ENCODE measurements around the gene SHROOM2.

Gene SHROOM2

DNA sequence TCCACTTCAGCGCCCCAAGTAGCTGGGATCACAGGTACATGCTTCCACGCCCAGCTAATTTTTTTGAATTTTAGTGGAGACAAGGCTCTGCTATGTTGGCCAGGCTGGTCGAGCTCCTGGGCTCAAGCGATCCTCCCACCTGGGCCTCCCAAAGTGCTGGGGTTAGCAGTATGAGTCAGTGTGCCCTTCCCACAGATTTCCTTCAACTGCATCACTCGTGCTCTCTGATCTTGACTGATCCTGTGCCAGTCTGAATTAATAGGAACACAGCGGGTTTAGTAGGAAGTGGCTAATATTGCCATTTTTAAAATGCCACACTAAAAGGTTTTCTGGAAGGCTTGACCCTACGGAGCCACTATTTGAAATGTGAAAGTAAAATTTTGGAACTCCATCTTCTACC lies 4.3 kb upstream of the SHROOM2 start:
- TF ChIP-seq CTCF (IDR thresholded peaks at IDR 0.05; ENCODE audit: insufficient read depth, low read depth, low read length, missing control alignments) = no peak
- no peak for DNase-seq (ENCODE audit: low read depth)
- H3K4me3 ChIP-seq (ENCODE audit: low read depth, low read length) = no peak overlapping the region

DNA sequence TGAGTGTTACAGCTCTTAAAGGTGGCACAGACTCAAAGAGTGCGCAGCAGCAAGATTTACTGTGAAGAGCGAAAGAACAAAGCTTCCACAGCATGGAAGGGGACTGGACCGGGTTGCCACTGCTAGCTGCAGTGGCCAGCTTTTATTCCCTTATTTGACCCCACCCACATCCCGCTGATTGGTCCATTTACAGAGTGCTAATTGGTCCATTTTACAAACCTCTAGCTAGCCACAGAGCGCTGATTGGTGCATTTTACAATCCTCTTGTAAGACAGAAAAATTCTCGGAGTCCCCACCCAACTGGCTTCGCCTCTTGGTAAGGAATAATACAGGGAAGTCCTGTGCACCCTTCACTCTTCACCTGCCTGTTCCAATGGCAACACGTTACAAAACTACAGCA lies 1.9 kb upstream of the SHROOM2 start:
- TF ChIP-seq CTCF (IDR thresholded peaks at IDR 0.05; ENCODE audit: insufficient read depth, low read depth, low read length, missing control alignments) = no peak
- no peak for DNase-seq (ENCODE audit: low read depth)
- no peak overlapping the region for H3K4me3 ChIP-seq (ENCODE audit: low read depth, low read length)

DNA sequence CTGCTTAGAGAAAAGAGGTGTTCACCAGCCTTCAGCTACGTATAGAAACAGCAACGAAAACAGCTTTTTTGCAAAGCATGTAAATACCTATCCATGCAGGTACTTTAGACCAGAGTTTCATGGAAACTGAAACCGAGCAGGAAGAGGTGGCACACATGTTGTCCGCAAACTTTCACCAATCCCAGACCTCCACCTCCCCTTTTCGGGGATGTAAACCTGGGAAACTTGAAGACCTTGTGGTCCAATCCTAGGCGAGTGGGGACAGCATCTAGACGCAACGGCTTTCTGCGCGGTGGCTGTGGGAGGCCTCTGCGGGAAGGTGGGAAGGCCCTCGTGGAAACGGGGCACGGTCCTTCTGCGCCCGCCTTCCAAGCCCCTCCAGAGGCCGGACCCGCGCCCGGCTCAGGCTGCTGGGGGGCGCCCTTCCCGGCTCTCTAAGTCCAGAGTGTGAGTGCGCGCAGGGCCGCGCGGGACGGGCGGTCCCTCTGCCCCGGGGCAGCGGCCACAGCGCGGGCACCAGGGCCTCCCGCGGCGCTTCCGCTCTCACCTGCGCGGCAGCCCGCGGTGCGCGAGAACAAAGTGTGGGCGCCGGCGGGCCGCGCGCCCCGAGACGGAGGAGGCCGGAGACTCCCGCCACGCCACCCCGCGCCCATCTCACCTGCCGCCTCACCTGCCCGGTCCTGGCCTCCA lies 830 bp upstream of the SHROOM2 start:
- no peak for DNase-seq (ENCODE audit: low read depth)
- TF ChIP-seq CTCF (IDR thresholded peaks at IDR 0.05; ENCODE audit: insufficient read depth, low read depth, low read length, missing control alignments) = no peak
- H3K4me3 ChIP-seq (ENCODE audit: low read depth, low read length) = no peak overlapping the region

DNA sequence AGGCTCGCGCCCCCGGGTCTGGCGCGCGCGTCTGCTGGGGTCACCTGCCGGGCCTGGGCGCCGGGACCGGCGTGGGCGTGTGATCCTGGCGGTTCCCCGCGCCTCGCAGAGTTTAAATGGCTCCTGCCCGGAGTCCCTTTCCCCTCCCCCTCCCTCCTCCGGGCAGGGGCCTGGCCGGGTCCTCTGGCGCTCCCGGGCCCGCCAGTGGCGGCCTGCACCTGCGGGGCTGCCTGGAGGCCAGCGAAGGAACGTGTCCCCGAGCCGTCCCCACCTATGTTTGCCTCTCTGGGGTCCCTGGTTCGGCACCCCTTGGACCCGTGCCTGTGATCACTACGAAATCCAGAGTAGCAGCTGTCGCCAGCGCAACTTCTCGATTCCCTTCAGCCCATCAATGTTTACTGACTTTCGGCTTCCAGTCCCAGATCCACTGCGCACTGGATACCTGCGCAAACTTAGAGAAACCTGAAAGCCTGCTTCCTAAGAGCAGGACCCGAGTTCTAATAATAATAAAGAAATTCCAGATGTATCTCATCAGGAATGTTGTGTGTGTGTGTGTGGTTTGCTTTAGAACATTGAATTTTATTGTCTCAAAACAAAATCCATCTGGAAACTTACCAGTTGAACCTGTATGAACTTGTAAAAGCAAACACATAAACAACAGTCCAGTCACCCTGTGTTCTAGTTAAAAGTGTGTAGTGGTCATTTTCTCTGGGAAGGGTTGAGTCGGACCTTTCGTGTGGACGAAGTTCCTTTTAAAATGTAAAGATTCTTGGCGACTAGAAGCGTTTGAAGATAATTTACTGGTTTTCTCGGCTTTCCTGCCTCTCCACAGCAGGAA lies 788 bp downstream of the SHROOM2 start:
- no peak for DNase-seq (ENCODE audit: low read depth)
- no peak for TF ChIP-seq CTCF (IDR thresholded peaks at IDR 0.05; ENCODE audit: insufficient read depth, low read depth, low read length, missing control alignments)
- H3K4me3 ChIP-seq (ENCODE audit: low read depth, low read length) = no peak overlapping the region

- H3K4me3 ChIP-seq (ENCODE audit: low read depth, low read length) = no peak overlapping the region
- DNase-seq (ENCODE audit: low read depth) = no peak
- TF ChIP-seq CTCF (IDR thresholded peaks at IDR 0.05; ENCODE audit: insufficient read depth, low read depth, low read length, missing control alignments) = no peak
Measured at GRCh38 chrX:9788911-9789310, 2.7 kb downstream of the SHROOM2 start.

DNA sequence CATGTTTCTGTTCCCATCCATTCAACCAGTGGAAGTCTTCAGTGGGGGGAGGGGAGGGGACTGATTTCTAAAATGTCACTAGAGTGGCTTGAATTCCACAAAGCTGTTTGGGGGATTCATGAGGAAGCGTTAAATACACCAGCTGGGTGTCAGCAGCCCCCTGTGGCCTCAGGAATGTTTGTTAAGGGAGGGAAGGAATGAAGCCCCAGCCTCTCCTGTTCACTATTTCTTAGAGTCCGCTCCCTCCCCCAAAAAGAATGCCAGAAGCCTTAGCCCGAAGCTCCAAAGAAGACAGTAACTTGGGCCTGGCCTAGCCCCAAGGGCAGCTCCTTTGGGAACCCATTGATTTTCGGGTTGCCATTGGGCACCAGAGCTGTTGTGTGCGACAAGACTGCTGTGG lies 3.3 kb downstream of the SHROOM2 start:
- no peak for TF ChIP-seq CTCF (IDR thresholded peaks at IDR 0.05; ENCODE audit: insufficient read depth, low read depth, low read length, missing control alignments)
- no peak for DNase-seq (ENCODE audit: low read depth)
- H3K4me3 ChIP-seq (ENCODE audit: low read depth, low read length) = no peak overlapping the region
